Measurements from ENCODE around the gene PP2D1. TPM values are rescaled to one million over a fixed set of nuclear protein-coding genes. Genes with fewer than 3 reads are reported as not detected.
A peak's percentile ranks its signal among the peaks of the same experiment; 100 is the strongest.

The PP2D1 gene
- total RNA-seq (not detected), polyA plus RNA-seq (under 1 TPM; 0.40 to 0.46 TPM)

GRCh38 chr3:20012164-20012563 lies at the start of gene PP2D1:
PP2D1 (minus strand) TSS chr3:20012264; CDS start chr3:20012072, 192 bp downstream.
- H3K36me3 ChIP-seq (ENCODE audit: insufficient read depth, low read length) = no peaks in the 10 kb centered on the region
- no peaks in the 10 kb centered on the region for H3K27me3 ChIP-seq (ENCODE audit: insufficient read depth, low read length)
- no peak within 1 kb of the TSS for H3K4me3 ChIP-seq (ENCODE audit: low read length in 2 of 2)
- ChIA-PET CTCF (ENCODE audit: partially characterized antibody) (no interaction called here), POLR2A (ENCODE audit: partially characterized antibody) (no interaction called here)
- Mint-ChIP-seq H3K4me3 (no peak within 1 kb of the TSS), H3K4me1 (no peaks in the 10 kb centered on the region), H3K27ac (peak within 1 kb of the TSS in 1 of 7 donors; percentile 33), H3K9me3 (no peaks in the 10 kb centered on the region), H3K27me3 (no peaks in the 10 kb centered on the region), H3K36me3 (no peaks in the 10 kb centered on the region)
- H3K27ac ChIP-seq (ENCODE audit: low read depth, low read length) = no peak within 1 kb of the TSS
- no peaks in the 10 kb centered on the region for H3K4me1 ChIP-seq (ENCODE audit: insufficient read depth, low read length)
- DNase-seq = no peak
- no peaks in the 10 kb centered on the region for H3K9me3 ChIP-seq (ENCODE audit: control insufficient read depth in 1 of 2, low read length in 2 of 2)
- intact Hi-C loops (cut with micrococcal nuclease) = no loop called here

GRCh38 chr3:20060974-20061685 lies 49.1 kb upstream of the PP2D1 start:
- intact Hi-C loops (cut with micrococcal nuclease) = no loop called here
- Mint-ChIP-seq H3K4me1 (peaks cover 45 to 62% (median 51%) of the 10 kb centered on the region in 4 donors), H3K27me3 (no peaks in the 10 kb centered on the region), H3K36me3 (peaks cover 3 to 5% of the 10 kb centered on the region in 2 donors), H3K9me3 (peaks cover 0 to 3% (median 0%) of the 10 kb centered on the region in 8 donors), H3K27ac (peak overlapping the region; percentile 1 to 76 (median 71)), H3K4me3 (peak overlapping the region in 7 of 8 donors; percentile 3 to 79 (median 49))
- POLR2A ChIA-PET (ENCODE audit: partially characterized antibody) = interaction anchor here (1.6 kb wide), 1 partner anchor 21 kb away, joined by 7 read pairs; the partner anchor contains the start of gene KAT2B
- H3K36me3 ChIP-seq (ENCODE audit: insufficient read depth, low read length) = no peaks in the 10 kb centered on the region
- peak overlapping the region; percentile 11 for H3K27ac ChIP-seq (ENCODE audit: low read depth, low read length)
- DNase-seq = no peak
- peaks cover 77% of the 10 kb centered on the region for H3K4me1 ChIP-seq (ENCODE audit: insufficient read depth, low read length)
- H3K27me3 ChIP-seq (ENCODE audit: insufficient read depth, low read length) = no peaks in the 10 kb centered on the region
- CTCF ChIA-PET (ENCODE audit: partially characterized antibody) = no interaction called here
- H3K4me3 ChIP-seq (ENCODE audit: low read length in 2 of 2) = no peak overlapping the region
- H3K9me3 ChIP-seq (ENCODE audit: control insufficient read depth in 1 of 2, low read length in 2 of 2) = no peaks in the 10 kb centered on the region

GRCh38 chr3:20059929-20060328 lies 47.9 kb upstream of the PP2D1 start:
- Histone ChIP-seq H3K27ac (ENCODE audit: low read depth, low read length) (no peak overlapping the region), H3K27me3 (ENCODE audit: insufficient read depth, low read length) (no peaks in the 10 kb centered on the region), H3K9me3 (ENCODE audit: control insufficient read depth in 1 of 2, low read length in 2 of 2) (no peaks in the 10 kb centered on the region), H3K4me3 (ENCODE audit: low read length in 2 of 2) (no peak overlapping the region), H3K36me3 (ENCODE audit: insufficient read depth, low read length) (no peaks in the 10 kb centered on the region), H3K4me1 (ENCODE audit: insufficient read depth, low read length) (peaks cover 77% of the 10 kb centered on the region)
- CTCF ChIA-PET (ENCODE audit: partially characterized antibody) = no interaction called here
- peaks cover 0 to 3% (median 0%) of the 10 kb centered on the region in 8 donors for H3K9me3 Mint-ChIP-seq
- H3K27ac Mint-ChIP-seq = peak overlapping the region in 4 of 7 donors; percentile 2 to 69 (median 50)
- H3K4me1 Mint-ChIP-seq = peaks cover 36 to 50% (median 40%) of the 10 kb centered on the region in 4 donors
- intact Hi-C loops (cut with micrococcal nuclease) = no loop called here
- DNase-seq = no peak
- H3K4me3 Mint-ChIP-seq = peak overlapping the region in 3 of 8 donors; percentile 41 to 60 (median 56)
- POLR2A ChIA-PET (ENCODE audit: partially characterized antibody) = interaction anchor here (1.6 kb wide), 1 partner anchor 19 kb away, joined by 7 read pairs; the partner anchor contains the start of gene KAT2B
- H3K36me3 Mint-ChIP-seq = peaks cover 3 to 5% of the 10 kb centered on the region in 2 donors
- no peaks in the 10 kb centered on the region for H3K27me3 Mint-ChIP-seq

- Mint-ChIP-seq H3K9me3 (peaks cover 0 to 3% (median 0%) of the 10 kb centered on the region in 8 donors), H3K27ac (peak overlapping the region in 5 of 7 donors; percentile 27 to 81 (median 57)), H3K27me3 (no peaks in the 10 kb centered on the region), H3K36me3 (peaks cover 0 to 5% of the 10 kb centered on the region in 2 donors), H3K4me3 (peak overlapping the region in 1 of 8 donors; percentile 27), H3K4me1 (peaks cover 26 to 37% (median 30%) of the 10 kb centered on the region in 4 donors)
- intact Hi-C loops (cut with micrococcal nuclease) = no loop called here
- no peaks in the 10 kb centered on the region for H3K36me3 ChIP-seq (ENCODE audit: insufficient read depth, low read length)
- H3K9me3 ChIP-seq (ENCODE audit: control insufficient read depth in 1 of 2, low read length in 2 of 2) = no peaks in the 10 kb centered on the region
- ChIA-PET POLR2A (ENCODE audit: partially characterized antibody) (interaction anchor here (0.9 to 5.4 kb wide), 4 partner anchors 14 to 108 kb away, joined by 3 to 35 read pairs (median 4); partner anchors contain the start of gene KAT2B), CTCF (ENCODE audit: partially characterized antibody) (no interaction called here)
- H3K4me3 ChIP-seq (ENCODE audit: low read length in 2 of 2) = no peak overlapping the region
- no peak for DNase-seq
- H3K27ac ChIP-seq (ENCODE audit: low read depth, low read length) = peak overlapping the region; percentile 43
- H3K27me3 ChIP-seq (ENCODE audit: insufficient read depth, low read length) = no peaks in the 10 kb centered on the region
- H3K4me1 ChIP-seq (ENCODE audit: insufficient read depth, low read length) = peaks cover 68% of the 10 kb centered on the region
Measured at GRCh38 chr3:20057612-20058180, 45.6 kb upstream of the PP2D1 start.

- no peaks in the 10 kb centered on the region for H3K27me3 Mint-ChIP-seq
- H3K4me1 ChIP-seq (ENCODE audit: insufficient read depth, low read length) = peaks cover 70% of the 10 kb centered on the region
- peak overlapping the region in 1 of 8 donors; percentile 27 for H3K4me3 Mint-ChIP-seq
- H3K36me3 Mint-ChIP-seq = peaks cover under 1 to 5% of the 10 kb centered on the region in 2 donors
- intact Hi-C loops (cut with micrococcal nuclease) = no loop called here
- peaks cover 0 to 3% (median 0%) of the 10 kb centered on the region in 8 donors for H3K9me3 Mint-ChIP-seq
- DNase-seq = peak in 1 of 5 donors; percentile 45
- H3K9me3 ChIP-seq (ENCODE audit: control insufficient read depth in 1 of 2, low read length in 2 of 2) = no peaks in the 10 kb centered on the region
- no peaks in the 10 kb centered on the region for H3K27me3 ChIP-seq (ENCODE audit: insufficient read depth, low read length)
- peak overlapping the region; percentile 43 for H3K27ac ChIP-seq (ENCODE audit: low read depth, low read length)
- POLR2A ChIA-PET (ENCODE audit: partially characterized antibody) = interaction anchor here (0.9 to 5.4 kb wide), 2 partner anchors 13 to 16 kb away, joined by 3 to 35 read pairs; partner anchors contain the start of gene KAT2B
- H3K27ac Mint-ChIP-seq = peak overlapping the region in 1 of 7 donors; percentile 9
- CTCF ChIA-PET (ENCODE audit: partially characterized antibody) = no interaction called here
- no peaks in the 10 kb centered on the region for H3K36me3 ChIP-seq (ENCODE audit: insufficient read depth, low read length)
- H3K4me1 Mint-ChIP-seq = peaks cover 26 to 41% (median 30%) of the 10 kb centered on the region in 4 donors
- H3K4me3 ChIP-seq (ENCODE audit: low read length in 2 of 2) = no peak overlapping the region
Measured at GRCh38 chr3:20056725-20057611, 44.9 kb upstream of the PP2D1 start.

- DNase-seq = no peak
- ChIA-PET POLR2A (ENCODE audit: partially characterized antibody) (interaction anchor here (1.2 to 5.4 kb wide), 4 partner anchors 12 to 108 kb away, joined by 3 to 35 read pairs (median 9); partner anchors contain the start of gene KAT2B), CTCF (ENCODE audit: partially characterized antibody) (no interaction called here)
- Mint-ChIP-seq H3K36me3 (peaks cover 4 to 9% of the 10 kb centered on the region in 2 donors), H3K4me1 (peaks cover 26 to 45% (median 34%) of the 10 kb centered on the region in 4 donors), H3K27me3 (no peaks in the 10 kb centered on the region), H3K4me3 (no peak overlapping the region), H3K27ac (no peak overlapping the region), H3K9me3 (peaks cover 0 to 6% (median 0%) of the 10 kb centered on the region in 8 donors)
- Histone ChIP-seq H3K36me3 (ENCODE audit: insufficient read depth, low read length) (no peaks in the 10 kb centered on the region), H3K4me1 (ENCODE audit: insufficient read depth, low read length) (peaks cover 74% of the 10 kb centered on the region), H3K27me3 (ENCODE audit: insufficient read depth, low read length) (no peaks in the 10 kb centered on the region), H3K27ac (ENCODE audit: low read depth, low read length) (peak overlapping the region; percentile 48), H3K4me3 (ENCODE audit: low read length in 2 of 2) (no peak overlapping the region), H3K9me3 (ENCODE audit: control insufficient read depth in 1 of 2, low read length in 2 of 2) (no peaks in the 10 kb centered on the region)
- intact Hi-C loops (cut with micrococcal nuclease) = loop anchor here (2.0 kb wide), 1 partner anchor 15 kb away; the partner anchor contains the start of gene KAT2B
Measured at GRCh38 chr3:20055842-20056241, 43.8 kb upstream of the PP2D1 start.
